Osteoblast (primary cell): ENCODE results near the gene ELMO1. TPM values are rescaled to one million over a fixed set of nuclear protein-coding genes. Genes with fewer than 3 reads are reported as not detected.

ENCODE experiments used
- DNase-seq: peaks from one replicate; pipeline ENCODE4 v3.0.0; 2011; ENCODE audit warnings: low spot score, mixed read lengths; ENCODE audit not compliant: insufficient read length; ENCODE audit errors: missing footprints
- H2AFZ ChIP-seq: 2 replicates; pipeline ENCODE4 v1.6.0; 2011; ENCODE audit warnings: mild to moderate bottlenecking, low read length
- H3K27ac ChIP-seq: 2 replicates; pipeline ENCODE4 v1.5.1; 2011; ENCODE audit warnings: mild to moderate bottlenecking, low read depth, low read length, moderate library complexity
- H3K27me3 ChIP-seq: 2 replicates; pipeline ENCODE4 v1.6.0; 2012; ENCODE audit warnings: mild to moderate bottlenecking, control low read depth, inconsistent platforms, low read length, moderate library complexity; ENCODE audit not compliant: insufficient read depth
- H3K36me3 ChIP-seq: 2 replicates; pipeline ENCODE4 v1.5.1; 2011; ENCODE audit warnings: mild to moderate bottlenecking, low read length, control low read depth, moderate library complexity; ENCODE audit not compliant: insufficient read depth
- H3K4me1 ChIP-seq: 2 replicates; pipeline ENCODE4 v1.5.1; 2011; ENCODE audit warnings: mild to moderate bottlenecking, low read length, control low read depth, moderate library complexity; ENCODE audit not compliant: insufficient read depth
- H3K4me2 ChIP-seq: 2 replicates; pipeline ENCODE4 v1.6.0; 2011; ENCODE audit warnings: mild to moderate bottlenecking, low read length; ENCODE audit not compliant: insufficient read depth
- H3K4me3 ChIP-seq: fragments of 200-600 bp; sonication (generic); 3 replicates; pipeline ENCODE4 v1.5.1; 2012; ENCODE audit warnings: mild to moderate bottlenecking, low read length, inconsistent platforms; ENCODE audit not compliant: insufficient read depth
- H3K79me2 ChIP-seq: 2 replicates; pipeline ENCODE4 v1.6.0; 2012; ENCODE audit warnings: mild to moderate bottlenecking, low read length, control low read depth, inconsistent platforms; ENCODE audit not compliant: insufficient read depth
- H3K9me3 ChIP-seq: 2 replicates; pipeline ENCODE4 v1.5.1; 2011; ENCODE audit warnings: low read depth, low read length, control low read depth
- H4K20me1 ChIP-seq: 2 replicates; pipeline ENCODE4 v1.6.0; 2012; ENCODE audit warnings: mild to moderate bottlenecking, low read length, control low read depth; ENCODE audit not compliant: insufficient read depth
- CTCF ChIP-seq: IDR thresholded peaks from 2 replicates; pipeline ENCODE4 v1.5.1; 2011; ENCODE audit warnings: mild to moderate bottlenecking, low read depth, low read length, moderate library complexity; ENCODE audit errors: extremely low read depth
- total RNA-seq: library from RNA; depleted of rRNA; stranded (reverse); fragments of >200 nt; gene quantifications from 2 replicates; pipeline ENCODE4 v1.2.3, GENCODE V29; 2012

Gene ELMO1
- total RNA-seq, 1 donor, result 2.2 TPM

DNA sequence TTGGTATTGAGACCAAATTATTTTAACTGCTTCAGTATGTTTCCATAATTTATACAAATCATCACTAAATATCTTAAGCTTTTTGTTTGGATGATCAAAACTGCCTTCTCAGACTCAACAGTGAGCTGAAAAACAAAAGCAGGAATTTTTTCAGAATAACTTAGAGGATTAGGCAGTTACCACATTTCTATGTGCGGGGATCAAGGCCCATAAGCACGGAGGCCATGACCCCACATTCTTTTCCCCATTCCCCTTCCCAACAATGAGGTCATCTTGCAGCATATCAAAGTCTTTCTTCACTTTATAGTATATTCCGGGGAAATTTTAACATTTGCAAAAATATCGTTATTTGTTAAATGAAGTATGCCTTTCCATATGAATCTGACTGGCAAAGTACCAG is 125.8 kb downstream of the ELMO1 start:
- no peaks in the 10 kb centered on the region for H3K4me1 ChIP-seq
- TF ChIP-seq CTCF, result no peak
- H3K36me3 ChIP-seq, result no peaks in the 10 kb centered on the region
- no peaks in the 10 kb centered on the region for H3K27me3 ChIP-seq
- no peak overlapping the region for H3K27ac ChIP-seq
- H4K20me1 ChIP-seq, result no peaks in the 10 kb centered on the region
- no peaks in the 10 kb centered on the region for H3K79me2 ChIP-seq
- no peak for DNase-seq
- H2AFZ ChIP-seq, result no peak overlapping the region
- H3K4me3 ChIP-seq, result no peak overlapping the region
- H3K4me2 ChIP-seq, result no peak overlapping the region
- H3K9me3 ChIP-seq, result no peaks in the 10 kb centered on the region

GRCh38 chr7:37320848-37321468 is 127.7 kb downstream of the ELMO1 start:
- Histone ChIP-seq H3K27me3 (no peaks in the 10 kb centered on the region), H3K4me2 (no peak overlapping the region), H3K27ac (no peak overlapping the region), H3K79me2 (no peaks in the 10 kb centered on the region), H2AFZ (no peak overlapping the region), H3K4me1 (no peaks in the 10 kb centered on the region), H4K20me1 (no peaks in the 10 kb centered on the region), H3K36me3 (no peaks in the 10 kb centered on the region), H3K4me3 (no peak overlapping the region), H3K9me3 (peaks cover 2% of the 10 kb centered on the region)
- DNase-seq, result no peak
- TF ChIP-seq CTCF, result no peak

DNA sequence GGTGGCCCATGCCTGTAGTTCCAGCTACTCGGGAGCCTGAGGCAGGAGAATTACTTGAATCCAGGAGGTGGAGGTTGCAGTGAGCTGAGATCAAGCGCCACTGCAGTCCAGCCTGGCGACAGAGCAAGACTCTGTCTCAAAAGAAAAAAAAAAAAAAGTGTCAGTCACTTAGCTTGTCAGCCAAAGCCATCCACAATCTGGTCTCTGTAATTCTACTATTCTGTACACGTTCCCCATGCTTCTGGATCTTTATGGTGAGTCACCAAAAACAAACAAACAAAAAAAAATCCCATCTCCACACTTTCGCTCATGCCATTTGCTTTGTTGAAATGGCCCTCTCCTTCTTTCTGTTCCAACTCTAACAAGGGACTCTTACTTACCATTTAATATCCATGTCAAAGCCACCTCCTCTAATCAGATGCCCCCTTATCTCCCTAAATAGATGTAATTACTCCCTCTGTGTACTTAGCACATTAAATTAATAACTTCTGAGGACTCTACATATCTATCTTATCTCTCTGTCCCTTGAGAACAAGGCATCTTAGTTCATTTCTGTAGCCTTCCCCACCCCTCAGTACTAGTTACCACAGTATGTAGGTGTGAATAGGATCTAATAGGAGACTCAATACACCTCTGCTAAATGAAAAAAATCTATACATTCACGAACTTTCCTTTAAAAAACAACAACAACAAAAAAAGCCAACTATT is 128.4 kb downstream of the ELMO1 start:
- no peak for DNase-seq
- no peaks in the 10 kb centered on the region for H4K20me1 ChIP-seq
- no peaks in the 10 kb centered on the region for H3K79me2 ChIP-seq
- H3K4me1 ChIP-seq, result no peaks in the 10 kb centered on the region
- no peak overlapping the region for H3K4me3 ChIP-seq
- H3K36me3 ChIP-seq, result no peaks in the 10 kb centered on the region
- H3K4me2 ChIP-seq, result no peak overlapping the region
- peaks cover 2% of the 10 kb centered on the region for H3K9me3 ChIP-seq
- TF ChIP-seq CTCF, result no peak
- H3K27ac ChIP-seq, result no peak overlapping the region
- H2AFZ ChIP-seq, result no peak overlapping the region
- no peaks in the 10 kb centered on the region for H3K27me3 ChIP-seq

DNA sequence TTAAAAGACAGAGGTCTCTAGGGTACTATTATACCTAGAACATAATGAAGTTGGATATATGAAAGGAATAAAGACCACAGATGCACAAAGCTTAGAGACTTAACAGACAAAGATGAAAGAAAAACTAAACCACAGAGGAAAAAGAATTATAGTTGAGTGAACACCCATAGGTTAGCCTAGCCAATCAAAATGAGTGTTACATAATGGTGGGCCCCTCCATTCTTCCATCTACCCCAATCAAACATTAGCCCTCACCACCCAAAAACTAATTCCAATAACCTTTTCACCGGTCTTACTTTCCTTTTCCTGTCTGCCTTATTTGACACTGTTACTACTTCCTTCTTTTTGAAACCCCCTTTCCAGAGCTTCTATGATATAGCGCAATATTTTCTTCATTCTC is 130.1 kb downstream of the ELMO1 start:
- H3K4me2 ChIP-seq, result no peak overlapping the region

More for the DNA sequence above, 130.1 kb downstream of the ELMO1 start:
- Histone ChIP-seq H3K4me3 (no peak overlapping the region), H3K27ac (no peak overlapping the region), H3K36me3 (no peaks in the 10 kb centered on the region), H3K4me1 (no peaks in the 10 kb centered on the region), H2AFZ (no peak overlapping the region), H3K27me3 (no peaks in the 10 kb centered on the region), H3K9me3 (peaks cover 2% of the 10 kb centered on the region), H4K20me1 (no peaks in the 10 kb centered on the region), H3K79me2 (no peaks in the 10 kb centered on the region)
- no peak for TF ChIP-seq CTCF
- no peak for DNase-seq
